Measurements from ENCODE around the gene DENND2D. TPM values are rescaled to one million over a fixed set of nuclear protein-coding genes. Genes with fewer than 3 reads are reported as not detected.

Gene DENND2D
- total RNA-seq, 1 experiment from 2014 or later: 0.11 TPM

DNA sequence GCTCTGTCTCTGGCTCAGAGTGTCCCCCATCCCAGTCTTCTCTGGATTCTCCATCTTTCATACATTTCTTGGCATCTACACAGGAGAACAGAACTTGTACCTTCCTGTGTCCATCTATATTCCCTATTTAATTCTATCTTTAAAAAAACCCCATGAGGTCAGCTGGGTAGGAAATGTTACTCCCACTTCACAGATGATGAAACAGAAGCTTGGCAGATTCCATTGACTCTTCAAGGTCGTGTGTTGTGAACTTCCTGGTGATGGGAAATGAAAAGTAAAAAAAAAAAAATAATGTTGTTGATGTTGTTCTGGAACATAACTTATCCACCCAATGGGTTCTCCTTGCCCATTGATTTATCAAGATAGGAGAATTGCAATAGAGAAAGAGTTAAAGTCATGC is 35.9 kb upstream of the DENND2D start:
- H2BK5ac ChIP-seq (ENCODE audit: insufficient read length, low read length): no peak overlapping the region
- peaks cover 0 to 5% of the 10 kb centered on the region in 2 experiments; a peak in 2 of 5 replicates for H3K9me3 Mint-ChIP-seq
- H3K4me1 ChIP-seq (ENCODE audit: insufficient read depth, low read length): no peaks in the 10 kb centered on the region
- H3K56ac ChIP-seq (ENCODE audit: insufficient read length, low read depth, low read length): no peak overlapping the region
- H3K4me1 Mint-ChIP-seq: peaks cover 23 to 25% of the 10 kb centered on the region in 2 experiments
- H2AK5ac ChIP-seq (ENCODE audit: insufficient read length, low read length): no peak overlapping the region
- no peak overlapping the region for H3K23ac ChIP-seq (ENCODE audit: insufficient read length, low read depth, low read length)
- H3K4me2 ChIP-seq (ENCODE audit: insufficient read depth, insufficient read length, low read length): no peak overlapping the region
- no peak overlapping the region for H4K8ac ChIP-seq (replicated peaks; ENCODE audit: insufficient read length, low read depth, low read length)
- H2AFZ ChIP-seq (ENCODE audit: low read length): no peak overlapping the region
- no peaks in the 10 kb centered on the region for H3K9me3 ChIP-seq (ENCODE audit: control insufficient read depth, low read depth, low read length)
- no peak overlapping the region for H3K18ac ChIP-seq (ENCODE audit: insufficient read length, low read depth, low read length)
- H2BK15ac ChIP-seq (ENCODE audit: low read depth, low read length): no peak overlapping the region
- TF ChIP-seq, protein P1, sequence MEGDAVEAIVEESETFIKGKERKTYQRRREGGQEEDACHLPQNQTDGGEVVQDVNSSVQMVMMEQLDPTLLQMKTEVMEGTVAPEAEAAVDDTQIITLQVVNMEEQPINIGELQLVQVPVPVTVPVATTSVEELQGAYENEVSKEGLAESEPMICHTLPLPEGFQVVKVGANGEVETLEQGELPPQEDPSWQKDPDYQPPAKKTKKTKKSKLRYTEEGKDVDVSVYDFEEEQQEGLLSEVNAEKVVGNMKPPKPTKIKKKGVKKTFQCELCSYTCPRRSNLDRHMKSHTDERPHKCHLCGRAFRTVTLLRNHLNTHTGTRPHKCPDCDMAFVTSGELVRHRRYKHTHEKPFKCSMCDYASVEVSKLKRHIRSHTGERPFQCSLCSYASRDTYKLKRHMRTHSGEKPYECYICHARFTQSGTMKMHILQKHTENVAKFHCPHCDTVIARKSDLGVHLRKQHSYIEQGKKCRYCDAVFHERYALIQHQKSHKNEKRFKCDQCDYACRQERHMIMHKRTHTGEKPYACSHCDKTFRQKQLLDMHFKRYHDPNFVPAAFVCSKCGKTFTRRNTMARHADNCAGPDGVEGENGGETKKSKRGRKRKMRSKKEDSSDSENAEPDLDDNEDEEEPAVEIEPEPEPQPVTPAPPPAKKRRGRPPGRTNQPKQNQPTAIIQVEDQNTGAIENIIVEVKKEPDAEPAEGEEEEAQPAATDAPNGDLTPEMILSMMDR (conservative IDR thresholded peaks at IDR 0.05): no peak
- no peak overlapping the region for H2BK12ac ChIP-seq (ENCODE audit: insufficient read length, low read depth, low read length)
- H4K5ac ChIP-seq (ENCODE audit: insufficient read length, low read depth, low read length): no peak overlapping the region
- H4K91ac ChIP-seq (ENCODE audit: insufficient read length, low read depth, low read length): no peak overlapping the region
- no peaks in the 10 kb centered on the region for H4K20me1 ChIP-seq (ENCODE audit: control insufficient read depth, insufficient read depth, insufficient read length)
- no peaks in the 10 kb centered on the region for H3K23me2 ChIP-seq (ENCODE audit: insufficient read length, low read depth, low read length, poor library complexity, severe bottlenecking)
- H3K27me3 ChIP-seq (ENCODE audit: insufficient read depth, low read length): no peaks in the 10 kb centered on the region
- H3K36me3 Mint-ChIP-seq (ENCODE audit: insufficient read depth in 1 of 3, low read depth in 3 of 3): 0 out of 7 replicates have a peak, but pooled peaks cover 0 to 5% (median 0%) of the 10 kb centered on the region in 3 experiments
- no peak overlapping the region for H3K14ac ChIP-seq (ENCODE audit: insufficient read depth, low read length)
- no peak overlapping the region for H2BK20ac ChIP-seq (ENCODE audit: low read depth, low read length, poor library complexity, severe bottlenecking)
- no peaks in the 10 kb centered on the region for H3K79me2 ChIP-seq (ENCODE audit: insufficient read depth, low read length)
- no peak overlapping the region for H3K4me3 Mint-ChIP-seq
- no peak overlapping the region for H3K4ac ChIP-seq (ENCODE audit: low read depth, low read length)
- H2BK120ac ChIP-seq (ENCODE audit: low read depth, low read length, poor library complexity, severe bottlenecking): no peak overlapping the region
- no peak overlapping the region for H3T11ph ChIP-seq (ENCODE audit: low read length)
- H3K9ac ChIP-seq (ENCODE audit: extremely low read depth, insufficient read length, low read length): no peak overlapping the region
- H3K27me3 Mint-ChIP-seq (ENCODE audit: low read depth): no peaks in the 10 kb centered on the region; the same call in 1 of the 2 replicates
- no CpG with 5 or more reads among the region's 1 CpG for WGBS (ENCODE audit: extremely low coverage, insufficient read length, low lambda C conversion rate)
- H3K79me1 ChIP-seq (ENCODE audit: insufficient read depth, low read depth, low read length, poor library complexity, severe bottlenecking): no peaks in the 10 kb centered on the region
- DNase-seq: no peak
- no peak overlapping the region; a peak in 1 of 7 replicates for H3K27ac Mint-ChIP-seq
- no peak overlapping the region for H3K27ac ChIP-seq (ENCODE audit: insufficient read length, low read depth, low read length)

Measured in H9 (cell line).